ENCODE measurements around the gene PWWP2B. TPM values are rescaled to one million over a fixed set of nuclear protein-coding genes. Genes with fewer than 3 reads are reported as not detected.
A peak's percentile ranks its signal among the peaks of the same experiment; 100 is the strongest.

The PWWP2B gene
- total RNA-seq, 5 donors from 2014 or later (not counting 1 experiment from before 2014, with no cell fraction given), result 11.5 to 15.3 (median 13.6) TPM

GRCh38 chr10:132419538-132420468, 22.8 kb downstream of the PWWP2B start:
- no peaks in the 10 kb centered on the region for H3K27me3 Mint-ChIP-seq
- DNase-seq (peak in 2 of 35 experiments; percentile 9 to 22), ATAC-seq (replicated peaks in 1 of 4) (no peak)
- 94% methylated on average over 25 of the region's 25 CpGs for WGBS (ENCODE audit: insufficient coverage)
- Histone ChIP-seq H3K27me3 (replicated peaks in 1 of 2; ENCODE audit: control insufficient read depth in 2 of 2, extremely low read depth in 1 of 2, insufficient read depth in 2 of 2, low read length in 1 of 2) (no peaks in the 10 kb centered on the region), H3K4me1 (ENCODE audit: control insufficient read depth in 1 of 2, extremely low read depth in 1 of 2, insufficient read depth in 2 of 2, low read length in 2 of 2) (peaks cover 20 to 51% of the 10 kb centered on the region in 2 experiments), H3K9me3 (no peaks in the 10 kb centered on the region), H3K27ac (ENCODE audit: low read length) (peak overlapping the region; percentile 34), H3K4me3 (ENCODE audit: control insufficient read depth in 1 of 2, extremely low read depth in 1 of 2, low read length in 1 of 2) (no peak overlapping the region), H3K36me3 (ENCODE audit: control insufficient read depth in 2 of 2, extremely low read depth in 1 of 2, insufficient read depth in 1 of 2, low read length in 1 of 2) (no peaks in the 10 kb centered on the region)
- peaks cover 28 to 47% (median 37%) of the 10 kb centered on the region in 3 donors for H3K4me1 Mint-ChIP-seq
- no peak overlapping the region for H3K4me3 Mint-ChIP-seq
- peak overlapping the region in 1 of 2 donors; percentile 64 for H3K27ac Mint-ChIP-seq
- ChIA-PET CTCF (interaction anchor here in 1 of 2 donors (0.7 kb wide), 1 partner anchor 27 kb away, joined by 3 read pairs; no protein-coding TSS in a partner anchor), POLR2A (interaction anchor here in 1 of 2 donors (0.8 kb wide), 1 partner anchor 27 kb away, joined by 5 read pairs; no protein-coding TSS in a partner anchor)
- H3K9me3 Mint-ChIP-seq, result no peaks in the 10 kb centered on the region
- peaks cover 8% of the 10 kb centered on the region for H3K36me3 Mint-ChIP-seq

DNA sequence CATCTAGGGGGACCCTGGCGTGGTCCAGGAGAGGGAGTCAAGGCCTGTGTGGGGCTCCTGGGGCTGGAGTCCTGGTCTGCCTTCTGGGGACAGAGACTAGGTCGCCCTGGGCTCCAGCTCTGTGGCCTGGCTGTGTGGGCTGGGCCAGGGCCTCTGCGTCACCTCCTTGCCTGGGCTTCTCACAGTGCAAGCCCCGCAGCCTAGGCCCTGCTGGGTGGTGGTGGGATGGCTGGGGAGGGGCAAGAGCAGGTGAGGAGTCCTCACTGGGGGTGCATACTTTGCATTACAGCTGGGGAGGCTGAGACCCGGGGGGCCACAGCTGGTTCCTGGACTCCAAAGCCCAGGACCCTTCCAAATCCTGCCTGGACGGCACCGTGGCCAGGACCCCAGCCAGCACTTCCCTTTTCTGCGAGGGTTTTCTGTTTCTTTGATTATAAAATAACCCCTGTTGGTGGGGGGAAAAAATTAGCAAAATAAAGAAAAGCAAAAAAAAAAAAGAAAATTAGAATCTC, 23.5 kb downstream of the PWWP2B start:
- Mint-ChIP-seq H3K27me3 (no peaks in the 10 kb centered on the region), H3K4me1 (peaks cover 21 to 42% (median 37%) of the 10 kb centered on the region in 3 donors), H3K4me3 (no peak overlapping the region), H3K36me3 (peaks cover 2% of the 10 kb centered on the region), H3K9me3 (no peaks in the 10 kb centered on the region), H3K27ac (peak overlapping the region in 1 of 2 donors; percentile 64)
- WGBS (ENCODE audit: insufficient coverage), result 82% methylated on average over 5 of the region's 8 CpGs
- Histone ChIP-seq H3K9me3 (no peaks in the 10 kb centered on the region), H3K27me3 (replicated peaks in 1 of 2; ENCODE audit: control insufficient read depth in 2 of 2, extremely low read depth in 1 of 2, insufficient read depth in 2 of 2, low read length in 1 of 2) (no peaks in the 10 kb centered on the region), H3K36me3 (ENCODE audit: control insufficient read depth in 2 of 2, extremely low read depth in 1 of 2, insufficient read depth in 1 of 2, low read length in 1 of 2) (no peaks in the 10 kb centered on the region), H3K27ac (ENCODE audit: low read length) (peak overlapping the region; percentile 34), H3K4me1 (ENCODE audit: control insufficient read depth in 1 of 2, extremely low read depth in 1 of 2, insufficient read depth in 2 of 2, low read length in 2 of 2) (peaks cover 20 to 51% of the 10 kb centered on the region in 2 experiments), H3K4me3 (ENCODE audit: control insufficient read depth in 1 of 2, extremely low read depth in 1 of 2, low read length in 1 of 2) (no peak overlapping the region)
- ATAC-seq (replicated peaks in 1 of 4), result no peak
- POLR2A ChIA-PET, result interaction anchor here in 1 of 2 donors (0.8 kb wide), 1 partner anchor 26 kb away, joined by 5 read pairs; no protein-coding TSS in a partner anchor
- CTCF ChIA-PET, result interaction anchor here in 1 of 2 donors (0.5 to 0.7 kb wide), 2 partner anchors 13 to 27 kb away, joined by 3 to 4 read pairs; no protein-coding TSS in a partner anchor
- peak in 2 of 35 experiments; percentile 28 to 36 for DNase-seq

- Mint-ChIP-seq H3K9me3 (no peaks in the 10 kb centered on the region), H3K27me3 (no peaks in the 10 kb centered on the region), H3K4me1 (peaks cover 18 to 41% (median 37%) of the 10 kb centered on the region in 3 donors), H3K36me3 (no peaks in the 10 kb centered on the region), H3K27ac (peak overlapping the region; percentile 36 to 71), H3K4me3 (peak overlapping the region in 1 of 3 donors; percentile 56)
- 27% methylated on average over 22 of the region's 33 CpGs for WGBS (ENCODE audit: insufficient coverage)
- CTCF ChIA-PET, result interaction anchor here in 1 of 2 donors (0.5 to 0.9 kb wide), 3 partner anchors 9 to 26 kb away, joined by 3 to 7 read pairs (median 4); no protein-coding TSS in a partner anchor
- DNase-seq (peak in 7 of 35 experiments; percentile 6 to 50 (median 33)), ATAC-seq (replicated peaks in 1 of 4) (peak; percentile 41 to 68 (median 63))
- POLR2A ChIA-PET, result interaction anchor here in 1 of 2 donors (0.8 kb wide), 1 partner anchor 26 kb away, joined by 5 read pairs; no protein-coding TSS in a partner anchor
- H3K4me3 ChIP-seq (ENCODE audit: control insufficient read depth in 1 of 2, extremely low read depth in 1 of 2, low read length in 1 of 2), result no peak overlapping the region
- peak overlapping the region; percentile 34 for H3K27ac ChIP-seq (ENCODE audit: low read length)
- no peaks in the 10 kb centered on the region for H3K9me3 ChIP-seq
- H3K27me3 ChIP-seq (replicated peaks in 1 of 2; ENCODE audit: control insufficient read depth in 2 of 2, extremely low read depth in 1 of 2, insufficient read depth in 2 of 2, low read length in 1 of 2), result no peaks in the 10 kb centered on the region
- H3K4me1 ChIP-seq (ENCODE audit: control insufficient read depth in 1 of 2, extremely low read depth in 1 of 2, insufficient read depth in 2 of 2, low read length in 2 of 2), result peaks cover 20 to 51% of the 10 kb centered on the region in 2 experiments
- H3K36me3 ChIP-seq (ENCODE audit: control insufficient read depth in 2 of 2, extremely low read depth in 1 of 2, insufficient read depth in 1 of 2, low read length in 1 of 2), result no peaks in the 10 kb centered on the region
These were observed 24.2 kb downstream of the PWWP2B start for GRCh38 chr10:132420981-132421846.

DNA sequence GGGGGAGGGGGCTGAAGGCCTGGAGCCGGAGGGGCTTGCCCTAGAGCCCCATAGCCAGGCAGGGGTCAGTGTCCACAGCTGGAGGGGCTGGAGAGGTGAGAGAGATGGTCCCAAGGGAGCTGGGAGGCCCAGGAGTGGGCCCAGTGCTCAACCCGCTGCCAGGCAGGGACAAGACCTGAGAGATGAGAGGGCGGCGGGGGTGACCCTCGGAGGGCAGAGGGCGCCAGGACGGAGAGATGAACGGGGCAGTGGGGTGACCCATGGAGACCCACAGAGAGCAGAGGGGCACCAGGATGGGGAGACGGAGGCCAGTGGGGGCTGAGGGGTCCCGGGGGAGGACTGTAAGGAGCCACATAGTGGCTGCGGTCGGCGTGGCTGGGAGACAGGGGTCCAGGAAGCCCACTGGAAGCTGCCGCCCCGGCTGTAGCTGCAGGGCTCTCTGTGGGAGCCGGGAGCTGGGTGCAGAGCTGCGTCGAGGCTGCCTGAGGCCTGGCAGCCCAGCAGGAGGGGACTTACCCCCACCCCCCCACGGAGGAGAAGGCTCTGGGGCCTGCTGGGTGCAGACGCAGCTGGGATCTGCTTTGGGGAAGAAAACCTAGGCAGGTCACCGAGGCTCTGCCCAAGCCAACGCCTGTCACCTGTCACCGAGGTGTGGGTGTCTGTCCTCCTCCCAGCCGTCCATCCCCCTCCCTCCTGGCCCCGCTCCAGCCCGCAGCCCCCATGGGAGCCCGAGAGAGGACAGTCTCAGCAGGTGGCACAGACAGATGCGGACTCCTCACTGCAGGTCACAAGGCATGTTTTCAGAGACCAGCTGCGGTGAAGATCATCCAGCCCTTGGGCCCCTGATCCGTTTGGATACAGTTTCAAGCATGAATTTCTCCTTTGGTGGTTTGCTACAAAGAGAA, 25.1 kb downstream of the PWWP2B start:
- no peaks in the 10 kb centered on the region for H3K9me3 ChIP-seq
- ChIA-PET CTCF (interaction anchor here in 1 of 2 donors (0.9 kb wide), 1 partner anchor 10 kb away, joined by 7 read pairs; no protein-coding TSS in a partner anchor), POLR2A (interaction anchor here in 1 of 2 donors (0.5 kb wide), 1 partner anchor 11 kb away, joined by 3 read pairs; no protein-coding TSS in a partner anchor)
- no peak overlapping the region for H3K4me3 ChIP-seq (ENCODE audit: control insufficient read depth in 1 of 2, extremely low read depth in 1 of 2, low read length in 1 of 2)
- Mint-ChIP-seq H3K36me3 (no peaks in the 10 kb centered on the region), H3K9me3 (no peaks in the 10 kb centered on the region), H3K4me1 (peaks cover 18 to 41% (median 37%) of the 10 kb centered on the region in 3 donors), H3K27ac (peak overlapping the region; percentile 36 to 71), H3K4me3 (peak overlapping the region in 1 of 3 donors; percentile 56), H3K27me3 (no peaks in the 10 kb centered on the region)
- DNase-seq (no peak), ATAC-seq (replicated peaks in 1 of 4) (peak in 1 of 4 experiments; percentile 9)
- H3K27ac ChIP-seq (ENCODE audit: low read length), result peak overlapping the region; percentile 25
- 81% methylated on average over 19 of the region's 30 CpGs for WGBS (ENCODE audit: insufficient coverage)
- peaks cover 20 to 51% of the 10 kb centered on the region in 2 experiments for H3K4me1 ChIP-seq (ENCODE audit: control insufficient read depth in 1 of 2, extremely low read depth in 1 of 2, insufficient read depth in 2 of 2, low read length in 2 of 2)
- no peaks in the 10 kb centered on the region for H3K36me3 ChIP-seq (ENCODE audit: control insufficient read depth in 2 of 2, extremely low read depth in 1 of 2, insufficient read depth in 1 of 2, low read length in 1 of 2)
- H3K27me3 ChIP-seq (replicated peaks in 1 of 2; ENCODE audit: control insufficient read depth in 2 of 2, extremely low read depth in 1 of 2, insufficient read depth in 2 of 2, low read length in 1 of 2), result no peaks in the 10 kb centered on the region

Measured in T-cell (primary cell).